NCI-H526 (cell line): ENCODE results near the gene CTDSP1.

Experiments
- DNase-seq, 2 experiments: peaks; one replicate each; lab custom pipeline; 2025; lab: John Stamatoyannopoulos, UW

The CTDSP1 gene

GRCh38 chr2:218425531-218425930 lies 25.9 kb downstream of the CTDSP1 start:
- DNase-seq = no peak

- no peak for DNase-seq
Measured at GRCh38 chr2:218427741-218428140, 28.1 kb downstream of the CTDSP1 start.

- no peak for DNase-seq
Measured at GRCh38 chr2:218428846-218429558, 29.3 kb downstream of the CTDSP1 start.

GRCh38 chr2:218429911-218430692 lies 30.4 kb downstream of the CTDSP1 start:
- no peak for DNase-seq

- no peak for DNase-seq
Measured at GRCh38 chr2:218430721-218431120, 31.1 kb downstream of the CTDSP1 start.

- DNase-seq = no peak
Measured at GRCh38 chr2:218431878-218432277, 32.2 kb downstream of the CTDSP1 start.

- DNase-seq = no peak
Measured at GRCh38 chr2:218432676-218433365, 33.2 kb downstream of the CTDSP1 start.

- no peak for DNase-seq
Measured at GRCh38 chr2:218434456-218434855, 34.8 kb downstream of the CTDSP1 start.

- DNase-seq = no peak
Measured at GRCh38 chr2:218435003-218435982, 35.6 kb downstream of the CTDSP1 start.

- no peak for DNase-seq
Measured at GRCh38 chr2:218436992-218437391, 37.3 kb downstream of the CTDSP1 start.

GRCh38 chr2:218437969-218438368 lies 38.3 kb downstream of the CTDSP1 start:
- no peak for DNase-seq

- no peak for DNase-seq
Measured at GRCh38 chr2:218438596-218438995, 38.9 kb downstream of the CTDSP1 start.

GRCh38 chr2:218444692-218445357 lies 45.2 kb downstream of the CTDSP1 start:
- no peak for DNase-seq

GRCh38 chr2:218445602-218446001 lies 45.9 kb downstream of the CTDSP1 start:
- DNase-seq = no peak

GRCh38 chr2:218446547-218446946 lies 46.9 kb downstream of the CTDSP1 start:
- DNase-seq = no peak

- DNase-seq = no peak
Measured at GRCh38 chr2:218447072-218447471, 47.4 kb downstream of the CTDSP1 start.

- DNase-seq = no peak
Measured at GRCh38 chr2:218448934-218449333, 49.3 kb downstream of the CTDSP1 start.

- DNase-seq = no peak
Measured at GRCh38 chr2:218452079-218452478, 52.4 kb downstream of the CTDSP1 start.
